HG03571 (cell line): ENCODE measurements around the gene PDE6A.
"Not testable (repeated sequence)": the region's sequence is repeated elsewhere in the genome, so short reads cannot be mapped to it uniquely, and the experiment has no call there.

ENCODE experiments used
- ATAC-seq: cut with Tn5 transposase; IDR thresholded peaks from one replicate; pipeline ENCODE4 v1.9.1; 2021; ENCODE audit not compliant: unreplicated experiment

PDE6A gene

DNA sequence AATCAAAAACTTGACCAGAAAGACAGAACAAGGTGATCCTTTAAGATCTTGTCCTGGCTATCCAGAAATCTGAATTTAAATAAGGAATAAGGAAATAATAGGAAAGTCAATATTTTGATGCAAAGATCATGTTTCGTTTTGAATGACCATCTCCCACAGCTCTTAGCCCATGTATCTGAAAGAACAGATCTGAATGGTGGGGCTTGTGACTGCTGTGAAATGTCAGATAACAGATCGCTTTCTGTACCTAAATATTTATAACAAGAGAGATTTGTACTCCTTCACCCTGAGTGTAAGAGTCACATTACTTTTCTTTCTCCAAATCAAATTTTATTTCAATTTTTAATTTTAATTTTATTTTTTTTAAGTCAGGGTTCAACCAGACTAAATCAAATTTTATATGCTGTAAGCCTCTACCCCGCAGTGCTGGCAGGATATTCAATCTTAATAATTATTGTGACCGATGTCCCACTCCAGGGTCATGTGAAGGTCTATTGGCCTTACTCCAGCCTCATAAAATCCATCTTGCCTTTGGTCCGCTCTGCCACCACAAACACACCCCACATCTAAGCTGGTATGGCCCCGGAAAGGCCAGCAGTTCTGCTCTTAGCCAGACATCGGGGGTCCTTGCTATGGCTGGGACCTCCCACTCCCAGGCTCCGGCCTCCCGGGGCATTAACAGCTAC, 9.0 kb upstream of the PDE6A start:
- ATAC-seq: no peak

DNA sequence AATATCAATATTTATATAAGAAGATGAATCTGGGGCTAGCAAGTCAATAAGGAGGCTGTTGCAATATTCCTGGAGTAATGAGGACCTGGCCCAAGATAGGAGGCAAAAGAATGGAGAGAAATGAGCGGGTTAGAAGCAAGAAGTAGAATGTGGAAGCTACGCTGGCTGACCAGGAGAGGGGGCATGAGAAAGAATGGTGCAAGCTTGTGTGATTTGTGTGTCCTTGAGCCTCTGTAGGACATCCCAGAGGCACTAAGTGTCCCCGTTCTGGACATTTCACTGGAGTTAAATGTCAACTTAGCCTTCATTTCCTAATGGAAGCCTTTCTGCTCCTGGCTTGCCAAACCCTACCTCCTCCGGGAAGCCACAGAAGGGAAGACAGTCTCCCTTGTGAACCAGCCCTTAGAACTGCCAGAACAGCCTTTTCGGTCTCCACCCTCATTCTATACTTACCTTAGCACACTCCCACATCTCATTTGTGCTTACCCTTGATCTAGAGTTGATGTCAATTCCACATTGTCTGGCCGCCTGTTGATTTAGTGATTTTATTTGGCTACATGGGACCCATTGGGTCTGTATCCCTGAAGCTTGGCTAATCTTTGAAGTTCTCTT, 6.7 kb upstream of the PDE6A start:
- ATAC-seq: no peak

DNA sequence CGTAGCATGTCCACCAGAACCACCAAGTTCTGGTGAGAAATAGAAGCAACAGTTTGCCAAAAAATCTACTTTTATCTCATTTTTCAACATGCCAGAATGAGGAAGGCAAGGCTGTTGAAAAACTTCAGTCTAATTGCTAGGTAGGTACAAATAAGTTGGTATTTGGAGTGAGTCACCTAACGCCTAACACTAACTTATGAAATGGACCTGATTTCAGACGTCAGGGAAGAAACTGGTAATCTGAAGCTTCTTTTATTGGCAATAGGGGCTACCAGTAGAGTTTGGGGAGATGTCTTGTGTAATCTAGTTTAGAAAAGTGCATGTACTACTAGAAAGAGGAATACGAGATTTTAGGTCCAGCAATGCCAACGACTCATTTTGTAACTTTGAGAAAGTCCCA, 4.4 kb upstream of the PDE6A start:
- ATAC-seq: no peak

DNA sequence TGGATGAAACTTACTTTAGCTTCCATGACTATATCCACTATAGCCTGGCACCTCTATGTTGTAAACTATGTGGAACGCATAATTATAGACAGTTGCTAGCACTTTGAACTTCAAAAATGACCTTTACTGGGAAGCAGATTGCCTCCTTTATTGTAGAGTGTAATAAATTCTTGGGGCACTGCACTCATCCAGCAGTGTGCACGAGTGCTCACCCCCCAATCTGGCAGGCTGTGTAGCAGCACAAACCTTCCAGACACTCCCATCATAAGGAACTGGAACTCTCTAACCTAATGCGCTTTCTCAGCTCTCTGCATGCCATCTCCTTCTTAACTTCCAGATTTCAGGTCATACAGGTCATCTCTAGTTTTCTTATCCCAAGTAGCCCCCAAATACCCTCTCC, 1.5 kb upstream of the PDE6A start:
- no peak for ATAC-seq

DNA sequence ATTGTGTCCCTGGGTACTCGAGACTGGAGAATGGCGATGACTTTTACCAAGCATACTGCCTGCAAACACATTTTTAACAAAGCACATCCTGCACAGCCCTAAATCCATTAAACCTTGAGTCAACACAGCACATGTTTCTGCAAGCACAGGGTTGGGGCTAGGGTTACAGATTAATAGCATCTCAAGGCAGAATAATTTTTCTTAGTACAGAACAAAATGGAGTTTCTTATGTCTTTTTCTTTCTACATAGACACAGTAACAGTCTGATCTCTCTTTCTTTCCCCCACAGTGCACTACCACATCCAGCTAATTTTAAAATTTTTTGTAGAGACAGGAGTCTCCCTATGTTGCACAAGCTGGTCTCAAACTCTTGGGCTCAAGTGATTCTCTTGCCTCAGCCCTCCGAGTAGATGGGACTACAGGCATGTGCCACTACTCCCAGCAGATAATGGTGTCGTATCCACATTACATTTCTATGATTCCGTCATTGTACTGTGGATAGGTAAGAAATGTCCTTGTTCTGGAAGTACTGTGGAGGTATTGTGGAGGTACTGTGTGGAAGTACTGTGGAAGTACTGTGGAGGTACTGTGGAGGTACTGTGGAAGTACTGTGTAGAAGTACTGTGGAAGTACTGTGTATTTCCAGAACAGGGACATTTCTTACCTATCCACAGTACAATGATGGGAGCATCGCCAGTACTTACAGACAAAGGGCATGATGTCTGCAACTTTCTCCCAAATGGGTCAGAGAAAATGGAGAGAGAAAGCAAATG, 1.2 kb downstream of the PDE6A start:
- not testable (repeated sequence) for ATAC-seq

DNA sequence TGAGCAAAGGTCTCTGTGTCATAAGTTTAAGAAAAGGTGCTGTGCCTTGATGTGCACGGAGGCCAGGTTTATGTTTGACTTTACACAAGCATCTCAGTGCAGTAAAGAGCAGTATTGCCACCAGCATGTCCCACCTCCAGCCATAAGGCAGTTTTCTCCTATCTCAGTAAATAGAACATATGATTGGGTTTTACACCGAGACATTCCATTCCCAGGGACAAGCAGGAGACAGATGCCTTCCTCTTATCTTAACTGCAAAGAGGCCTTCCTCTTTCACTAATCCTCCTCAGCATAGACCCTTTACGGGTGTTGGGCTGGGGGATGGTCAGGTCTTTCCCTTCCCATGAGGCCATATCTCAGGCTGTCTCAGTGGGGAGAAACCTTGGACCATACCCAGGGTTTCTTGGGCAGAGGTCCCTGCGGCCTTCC, 1.8 kb downstream of the PDE6A start:
- not testable (repeated sequence) for ATAC-seq

DNA sequence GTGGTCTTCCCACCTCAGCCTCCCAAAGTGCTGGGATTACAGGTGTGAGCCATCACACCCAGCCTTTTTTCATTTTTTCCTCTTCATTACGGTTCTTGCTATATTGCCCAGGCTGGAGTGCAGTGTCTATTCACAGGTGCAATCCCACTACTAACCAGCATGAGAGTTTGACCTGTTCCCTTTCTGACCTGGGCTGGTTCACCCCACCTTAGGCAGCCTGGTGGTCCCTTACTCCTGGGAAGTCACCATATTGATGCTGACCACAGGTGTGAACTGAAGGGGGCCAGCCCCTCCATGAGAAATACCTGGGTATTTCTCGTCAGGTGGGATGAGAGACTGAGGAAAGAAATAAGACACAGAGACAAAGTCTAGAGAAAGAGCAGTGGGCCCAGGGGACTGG, 2.4 kb downstream of the PDE6A start:
- ATAC-seq: no peak

DNA sequence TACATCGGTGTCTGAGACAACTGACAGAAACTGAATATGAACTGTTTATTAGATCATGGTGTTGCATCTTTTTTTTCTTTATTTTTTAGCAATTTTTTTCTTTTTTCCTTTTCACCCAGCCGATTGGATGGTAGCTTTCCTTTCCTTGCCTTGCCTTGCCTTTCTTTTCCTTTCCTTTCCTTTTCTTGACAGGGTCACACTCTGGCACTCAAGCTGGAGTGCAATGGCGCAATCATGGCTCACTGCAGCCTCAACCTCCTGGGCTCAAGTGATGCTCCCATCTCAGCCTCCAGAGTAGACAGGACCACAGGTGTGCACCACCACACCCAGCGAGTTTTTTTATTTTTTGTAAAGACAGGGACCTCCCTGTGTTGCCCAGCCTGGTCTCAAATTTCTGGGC, 2.8 kb downstream of the PDE6A start:
- no peak for ATAC-seq

DNA sequence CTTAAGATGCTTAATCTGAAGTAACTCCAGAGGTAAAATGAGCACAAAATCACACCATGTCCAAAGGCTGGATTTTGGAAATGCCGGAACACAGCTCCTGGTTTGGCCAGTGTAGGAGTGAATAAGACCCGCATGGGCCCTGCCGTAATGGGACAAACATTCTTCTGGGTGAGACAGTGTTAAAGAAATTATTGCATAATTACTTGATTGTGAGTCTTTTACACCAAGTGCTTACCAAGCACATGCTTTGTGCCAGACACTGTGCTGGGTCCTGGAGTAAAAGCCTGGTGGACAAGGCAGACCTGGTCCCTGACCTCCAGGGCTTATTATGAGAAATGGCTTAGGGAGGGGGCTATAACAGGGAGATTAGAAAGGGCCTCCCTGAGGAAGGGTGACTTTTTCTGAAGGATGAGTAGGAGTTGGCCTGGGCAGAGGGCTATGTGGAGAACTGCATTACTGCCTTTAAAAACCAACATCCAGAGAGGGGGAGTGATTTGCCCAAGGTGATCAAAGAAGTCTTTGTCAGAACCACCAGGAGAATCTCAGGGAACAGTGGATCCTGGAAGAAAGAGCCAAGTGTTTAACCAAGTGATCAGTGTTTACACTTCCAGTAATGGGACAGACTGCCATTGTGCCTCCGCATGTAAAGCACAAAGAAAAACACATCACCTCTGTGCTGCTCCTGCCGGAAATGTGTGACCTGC, 3.5 kb downstream of the PDE6A start:
- no peak for ATAC-seq

DNA sequence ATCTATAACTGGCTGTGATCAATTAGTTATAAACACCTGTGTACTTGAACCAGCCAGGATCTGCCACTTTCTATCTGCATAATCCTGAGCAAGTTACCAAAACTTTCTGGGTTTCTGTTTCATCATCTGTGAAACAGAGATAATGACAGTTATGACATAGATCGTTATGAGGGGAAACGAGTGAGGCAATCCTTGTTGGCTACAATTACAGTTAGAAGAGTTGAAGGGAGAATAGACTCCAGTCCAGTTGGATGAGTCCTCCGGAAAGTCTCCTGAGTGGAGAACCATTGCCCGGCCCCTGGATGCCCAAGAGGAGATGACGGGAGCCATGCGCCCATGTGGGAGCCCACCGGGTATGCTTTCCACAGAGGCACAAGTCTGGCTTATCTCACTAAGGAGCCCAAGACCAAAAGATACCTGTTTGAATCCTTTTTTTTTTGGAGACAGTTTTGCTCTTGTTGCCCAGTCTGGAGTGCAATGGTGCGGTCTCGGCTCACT, 4.5 kb downstream of the PDE6A start:
- ATAC-seq: no peak

DNA sequence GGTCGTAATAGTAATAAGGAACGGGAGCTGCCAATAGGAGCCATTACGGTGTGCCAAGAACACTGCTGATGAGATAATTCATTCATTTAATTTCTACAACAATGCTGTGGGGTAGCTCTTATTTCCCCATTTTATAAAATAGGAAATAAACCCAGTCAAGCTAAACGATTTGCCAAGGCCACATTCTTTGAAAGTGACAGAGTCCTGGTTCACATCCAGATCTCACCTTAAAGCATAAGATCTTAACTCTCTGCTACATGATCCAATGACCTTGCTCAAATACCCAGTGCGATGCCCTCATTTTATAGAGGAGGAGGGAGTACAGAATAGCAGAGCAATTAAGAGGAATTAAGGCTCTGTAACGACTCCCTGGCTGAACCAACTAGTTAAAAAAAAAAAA, 5.0 kb downstream of the PDE6A start:
- no peak for ATAC-seq

DNA sequence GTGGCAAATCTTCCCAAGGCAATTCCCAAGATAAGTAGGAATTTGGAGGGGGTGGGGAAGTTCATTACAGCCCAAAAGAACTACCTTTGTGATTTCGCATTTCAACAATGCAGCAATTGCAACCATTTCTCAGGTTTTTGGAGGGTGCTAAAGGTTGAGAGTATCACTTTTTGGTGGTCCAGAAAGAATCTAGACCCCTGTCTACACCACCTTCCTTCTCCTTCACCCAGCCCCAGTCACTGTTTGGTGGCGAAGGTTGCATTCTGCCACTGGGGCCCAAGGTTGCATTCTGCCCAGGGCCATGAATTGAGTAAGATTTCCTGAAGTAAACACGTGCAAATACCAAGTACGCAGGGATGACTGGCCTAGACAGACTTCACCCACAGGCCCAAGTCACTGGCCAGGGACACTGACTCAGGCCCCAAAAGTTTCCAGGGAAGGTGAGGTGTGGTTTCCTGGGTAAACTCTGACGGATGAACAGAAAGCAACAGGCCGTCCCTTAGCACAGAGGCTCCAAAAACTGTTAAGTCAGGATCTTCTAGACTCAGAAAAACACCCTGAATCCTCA, 5.7 kb downstream of the PDE6A start:
- ATAC-seq: no peak

DNA sequence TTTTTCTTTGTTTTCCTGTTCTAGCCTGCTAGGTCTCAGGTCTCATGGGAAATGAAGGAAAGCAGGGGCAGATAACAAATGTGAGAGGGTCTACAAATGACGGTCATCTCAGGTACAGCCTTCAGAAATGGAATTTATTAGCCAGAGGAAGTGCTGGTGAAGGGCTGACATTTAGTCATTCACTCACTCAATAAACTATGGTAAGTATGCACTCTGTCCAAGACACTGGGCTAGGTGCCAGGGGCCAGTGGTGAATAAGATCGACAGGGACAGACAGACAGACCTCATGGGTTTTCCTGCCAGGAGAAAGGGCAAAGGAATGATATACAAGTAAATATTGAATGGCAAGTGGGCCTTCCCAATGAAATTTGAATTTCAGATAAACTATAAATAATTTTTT, 6.3 kb downstream of the PDE6A start:
- no peak for ATAC-seq

DNA sequence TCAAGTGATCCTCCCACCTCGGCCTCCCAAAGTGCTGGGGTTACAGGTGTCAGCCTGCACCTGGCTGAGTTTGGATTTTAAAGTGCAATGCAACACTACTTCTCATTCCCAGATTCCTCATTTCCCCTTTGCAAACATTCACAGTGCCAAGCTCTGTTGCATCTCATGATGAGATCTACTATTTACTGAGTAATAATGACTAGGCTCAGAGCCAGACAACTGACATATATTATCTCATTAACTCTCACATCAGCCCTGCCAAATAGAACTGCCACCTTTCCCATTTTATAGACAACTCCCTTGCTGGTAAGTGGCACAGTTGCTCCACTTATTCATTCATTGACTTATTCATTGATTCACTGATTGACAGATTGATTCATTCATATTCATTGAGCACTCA, 7.0 kb downstream of the PDE6A start:
- ATAC-seq: no peak

DNA sequence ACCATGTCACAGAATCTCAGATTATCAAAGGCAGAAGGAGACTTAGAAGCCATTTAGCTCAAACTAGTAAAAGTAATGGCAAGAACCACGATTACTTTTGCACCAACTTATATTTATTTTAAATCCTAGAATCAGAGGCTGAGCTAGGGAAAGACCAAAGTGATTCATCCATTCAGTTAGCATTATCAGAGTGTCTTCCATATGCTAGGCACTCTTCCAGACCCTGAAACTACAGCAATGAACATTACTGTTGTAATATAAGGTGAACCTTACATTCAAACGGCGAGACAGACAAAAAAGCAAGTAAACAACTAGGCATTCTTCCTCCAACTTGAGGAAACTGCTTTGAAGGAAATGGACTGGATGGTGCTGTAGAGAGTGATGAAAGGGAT, 7.9 kb downstream of the PDE6A start:
- no peak for ATAC-seq

DNA sequence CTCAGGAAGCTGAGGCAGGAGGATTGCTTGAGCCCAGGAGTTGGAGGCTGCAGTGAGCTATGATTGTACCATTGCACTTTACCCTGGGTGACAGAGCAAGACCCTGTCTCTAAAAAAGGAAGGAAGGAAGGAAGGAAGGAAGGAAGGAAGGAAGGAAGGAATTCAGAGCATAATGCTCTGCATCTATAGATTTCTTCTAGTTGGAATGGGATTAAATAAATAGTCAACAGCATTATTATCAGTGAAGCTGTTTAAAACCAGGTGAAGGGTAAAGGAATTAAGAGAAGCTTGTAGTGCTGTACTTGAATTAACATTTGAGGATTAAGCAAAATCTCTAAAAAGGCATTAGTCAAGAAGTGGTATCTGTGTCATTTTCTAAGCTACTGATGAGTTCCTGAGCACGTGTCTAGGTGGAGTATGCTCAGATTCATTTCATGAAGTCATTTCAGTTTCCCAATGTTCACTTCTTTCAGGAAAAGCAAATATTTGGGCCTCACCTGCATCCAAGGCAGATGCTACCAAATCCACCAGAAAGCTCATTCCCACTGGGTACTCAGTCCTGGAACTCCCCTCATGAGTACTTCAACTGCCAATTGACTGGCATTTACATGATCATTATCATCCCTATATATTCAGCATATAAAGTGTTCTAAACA, 8.4 kb downstream of the PDE6A start:
- no peak for ATAC-seq

DNA sequence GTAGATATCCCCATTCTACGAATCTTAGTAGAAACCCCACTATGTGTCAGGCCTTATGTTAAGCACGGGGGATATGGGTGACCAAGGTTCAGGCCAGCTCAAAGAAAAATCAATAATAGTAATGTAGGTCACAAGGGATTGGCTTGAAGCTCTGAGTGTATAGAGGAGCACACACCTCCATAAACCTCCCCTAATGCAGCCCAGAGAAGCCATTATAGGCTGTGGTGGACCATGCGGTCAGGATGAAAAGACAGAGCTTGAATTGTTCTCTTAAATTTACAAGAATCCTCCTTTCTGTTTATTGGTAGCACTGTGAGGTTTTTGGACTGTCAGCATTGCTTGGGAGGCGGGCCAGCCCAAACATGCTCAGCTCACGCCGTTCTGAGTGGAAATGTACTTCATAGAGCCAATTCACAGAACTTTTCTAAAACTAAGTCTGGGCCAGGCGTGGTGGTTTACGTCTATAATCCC, 9.1 kb downstream of the PDE6A start:
- no peak for ATAC-seq

DNA sequence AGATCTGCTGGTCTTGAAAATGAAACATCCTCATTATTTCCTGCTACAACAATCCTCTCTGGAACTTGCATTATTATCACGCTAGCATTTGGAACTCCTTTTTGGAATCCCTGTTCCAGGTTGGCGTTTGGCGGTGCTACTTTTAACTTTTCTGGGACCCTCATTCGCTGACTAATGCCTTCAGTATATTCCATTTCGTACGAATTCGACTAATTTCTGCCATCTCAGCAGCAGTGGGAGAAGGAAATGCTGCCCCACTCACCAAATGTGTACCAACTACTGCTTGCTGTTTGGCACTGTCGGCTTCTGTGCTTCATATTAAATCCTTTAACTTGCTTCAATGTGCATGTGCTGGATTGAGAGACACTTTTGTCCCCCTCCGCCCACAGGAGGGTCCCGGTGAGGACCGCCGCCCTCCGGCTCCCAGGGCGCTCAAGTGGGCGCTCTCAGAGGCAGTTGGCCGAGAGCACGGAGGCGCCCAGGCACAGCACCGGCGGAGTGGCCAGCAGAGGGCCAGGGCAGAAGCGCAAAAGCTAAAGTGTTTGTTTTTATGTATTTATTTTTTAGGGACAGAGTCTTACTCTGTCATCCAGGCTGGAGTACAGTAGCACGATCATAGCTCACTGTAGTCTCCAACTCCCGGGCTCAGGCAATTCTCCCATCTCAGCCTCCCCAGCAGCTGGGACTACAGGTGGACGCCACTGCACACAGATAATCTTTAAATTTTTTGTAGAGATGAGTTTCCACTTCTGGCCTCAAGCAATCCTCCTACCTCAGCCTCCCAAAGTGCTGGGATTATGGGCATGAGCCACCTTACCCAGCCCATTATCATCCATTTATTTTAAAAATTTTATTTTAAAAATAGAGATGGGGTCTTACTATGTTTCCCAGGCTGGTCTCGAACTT, 11.9 kb downstream of the PDE6A start:
- ATAC-seq: no peak

DNA sequence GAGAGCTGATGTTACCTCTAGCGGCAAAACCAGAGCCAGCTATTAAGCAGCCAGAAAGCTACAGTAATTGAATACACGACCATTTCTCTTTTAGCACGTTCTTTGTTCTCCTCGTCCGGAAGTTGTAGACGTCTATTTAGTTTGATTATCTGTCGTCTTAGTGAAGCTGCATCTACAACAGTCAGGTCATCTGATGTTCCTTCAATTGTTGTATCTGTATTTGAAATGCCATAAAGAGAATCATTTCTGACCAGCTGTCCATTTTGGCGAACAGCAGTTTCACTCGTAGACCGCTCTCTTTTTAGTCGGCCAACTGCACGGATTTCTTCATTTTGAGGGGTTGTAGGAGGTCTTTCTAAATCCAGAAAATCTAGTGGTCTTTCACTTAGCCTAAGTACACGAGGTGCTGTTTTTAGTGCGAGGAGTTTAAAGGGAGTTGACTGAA, 12.6 kb downstream of the PDE6A start:
- ATAC-seq: no peak
